Coronary artery (tissue), 2 donors: ENCODE measurements around the gene PPP3CA.
A peak's percentile ranks its signal among the peaks of the same experiment; 100 is the strongest.

Source experiments
- DNase-seq: peaks from one replicate; pipeline ENCODE4 v3.0.0-alpha.2; 2017; ENCODE audit warnings: low spot score
- H3K27ac ChIP-seq, 2 donors: fragments of 200-600 bp; sonication (generic); one replicate each; pipeline ENCODE4 v1.5.1; 2016 to 2019
- H3K4me3 ChIP-seq: fragments of 200-600 bp; sonication (generic); 2 replicates; pipeline ENCODE4 v1.5.1; 2016; ENCODE audit warnings: mild to moderate bottlenecking, moderate library complexity
- CTCF ChIP-seq: fragments of 200-600 bp; sonication (generic); IDR thresholded peaks from one replicate; pipeline ENCODE4 v1.5.1; 2019; ENCODE audit warnings: antibody characterized with exemption

The PPP3CA gene

DNA sequence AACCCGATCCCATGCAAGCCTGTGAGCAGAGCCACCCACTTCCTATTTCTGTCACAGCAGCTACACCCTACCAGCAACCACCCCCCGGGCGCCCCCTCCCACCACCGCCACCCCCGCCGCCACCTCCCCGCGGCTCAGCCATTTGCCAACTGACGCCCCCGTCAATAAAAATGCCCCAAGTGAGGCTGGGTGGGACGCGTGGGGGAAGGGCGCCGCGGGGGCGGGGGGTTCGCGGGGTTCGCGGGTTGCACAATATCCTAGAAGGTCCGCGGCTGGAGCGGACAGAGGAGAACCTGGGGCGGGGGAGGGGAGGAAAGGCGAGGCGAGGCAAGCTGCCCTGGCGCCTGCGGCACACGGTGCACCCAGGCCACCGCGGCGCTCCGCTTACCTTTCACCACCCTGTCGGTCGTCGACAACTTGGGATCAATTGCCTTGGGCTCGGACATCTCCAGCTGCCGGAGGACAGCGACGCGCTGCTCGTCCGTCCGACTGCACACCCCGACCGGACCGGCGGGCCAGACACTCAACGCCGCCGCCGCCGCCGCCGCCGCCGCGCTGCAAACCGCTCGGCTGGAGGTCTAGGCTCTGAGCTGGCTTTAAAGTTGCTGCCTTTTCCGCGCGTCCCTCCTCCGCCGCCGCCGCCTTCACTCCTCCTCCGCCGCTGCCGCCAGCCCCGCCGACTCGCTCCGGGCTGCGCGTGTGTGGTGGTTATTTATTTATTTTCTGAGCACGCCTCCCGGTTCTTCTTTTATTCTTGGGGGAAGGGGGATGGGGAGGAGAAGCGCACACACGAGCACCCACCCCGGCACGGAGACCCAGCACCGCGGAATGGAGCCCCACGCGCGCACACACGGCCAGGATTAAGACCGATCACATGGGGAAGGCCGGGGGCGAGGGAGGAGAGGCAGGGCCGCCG lies 717 bp downstream of the PPP3CA start:
- peak; percentile 83 for DNase-seq
- H3K4me3 ChIP-seq = peak overlapping the region; percentile 98

GRCh38 chr4:101345596-101346350 lies 1.6 kb downstream of the PPP3CA start:
- H3K27ac ChIP-seq = peak overlapping the region; percentile 83 to 99

More for the DNA sequence above, 717 bp downstream of the PPP3CA start:
- no peak for TF ChIP-seq CTCF
- peak overlapping the region; percentile 83 to 99 for H3K27ac ChIP-seq

GRCh38 chr4:101345271-101345595 lies 2.1 kb downstream of the PPP3CA start:
- peak overlapping the region in 1 of 2 donors; percentile 99 for H3K27ac ChIP-seq
- H3K4me3 ChIP-seq = peak overlapping the region; percentile 98
- TF ChIP-seq CTCF = no peak
- DNase-seq = no peak

More at GRCh38 chr4:101345596-101346350, 1.6 kb downstream of the PPP3CA start:
- DNase-seq = peak; percentile 83
- no peak for TF ChIP-seq CTCF
- H3K4me3 ChIP-seq = peak overlapping the region; percentile 98

DNA sequence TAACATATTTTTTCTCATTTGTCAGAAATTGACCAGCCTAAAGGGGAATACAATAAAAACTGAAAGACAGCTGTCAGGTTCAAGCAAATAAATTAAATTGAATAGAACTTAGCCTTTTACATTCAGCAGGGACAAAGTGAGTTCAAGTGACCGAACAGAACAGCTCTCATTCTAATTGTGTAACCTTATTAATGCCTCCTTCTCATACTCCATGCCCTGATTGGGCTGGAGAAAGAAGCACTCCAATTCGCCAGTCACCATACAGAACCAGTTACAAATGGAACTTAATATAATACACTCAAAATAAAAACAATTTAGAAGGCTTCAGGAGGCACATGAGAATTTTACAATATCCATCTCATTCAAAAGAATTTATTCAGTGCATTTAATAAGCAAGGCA lies 8.0 kb downstream of the PPP3CA start:
- H3K27ac ChIP-seq = no peak overlapping the region
- no peak for DNase-seq
- no peak for TF ChIP-seq CTCF

GRCh38 chr4:101337688-101338087 lies 9.6 kb downstream of the PPP3CA start:
- Histone ChIP-seq H3K4me3 (no peak overlapping the region), H3K27ac (no peak overlapping the region)
- DNase-seq = no peak
- no peak for TF ChIP-seq CTCF

More for the DNA sequence above, 8.0 kb downstream of the PPP3CA start:
- H3K4me3 ChIP-seq = no peak overlapping the region

DNA sequence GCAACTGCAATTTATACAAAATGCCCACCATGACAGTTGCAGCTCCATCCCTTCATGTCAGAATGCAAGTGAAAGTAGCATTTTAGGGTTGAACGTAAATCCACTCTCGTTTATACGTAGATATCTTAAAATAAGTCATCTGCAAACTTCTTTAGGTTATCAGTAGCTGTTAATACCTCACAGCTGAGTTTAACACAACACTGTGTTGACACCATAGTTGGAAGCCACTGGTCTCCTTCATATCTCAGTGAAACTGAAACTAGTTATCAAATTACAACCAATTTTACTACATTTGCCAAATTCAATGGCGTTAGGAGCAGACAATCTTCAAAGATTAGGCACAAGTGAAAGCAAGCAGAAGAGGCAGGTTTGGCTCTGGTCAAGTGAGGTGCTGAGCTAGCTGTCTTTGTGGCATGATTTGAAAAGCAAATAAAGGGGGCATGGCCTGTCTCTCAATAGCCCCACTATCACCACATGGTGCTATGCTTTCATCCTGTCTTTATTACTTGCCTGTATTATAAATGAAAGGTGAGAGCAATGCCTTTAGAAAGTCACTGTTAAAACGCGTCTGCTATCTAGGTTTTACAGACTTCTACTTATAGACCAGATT lies 12.3 kb downstream of the PPP3CA start:
- H3K4me3 ChIP-seq = no peak overlapping the region
- no peak for DNase-seq
- no peak overlapping the region for H3K27ac ChIP-seq
- no peak for TF ChIP-seq CTCF
